HG03571 (cell line): ENCODE measurements around the gene RPL10.

Experiments
- ATAC-seq: cut with Tn5 transposase; IDR thresholded peaks from one replicate; pipeline ENCODE4 v1.9.1; 2021; ENCODE audit not compliant: unreplicated experiment

Gene RPL10

GRCh38 chrX:154397888-154398667 is at the start of gene RPL10:
RPL10 (plus strand) TSS chrX:154398377; CDS start chrX:154398520, 143 bp downstream.
- ATAC-seq, result peak; percentile 72

- no peak for ATAC-seq
Measured at GRCh38 chrX:154348646-154349358, 49.4 kb upstream of the RPL10 start.

- no peak for ATAC-seq
Measured at GRCh38 chrX:154349359-154349935, 48.7 kb upstream of the RPL10 start.

GRCh38 chrX:154349979-154350378 is 48.2 kb upstream of the RPL10 start:
- ATAC-seq, result no peak

- no peak for ATAC-seq
Measured at GRCh38 chrX:154350429-154351182, 47.6 kb upstream of the RPL10 start.

- no peak for ATAC-seq
Measured at GRCh38 chrX:154351183-154352011, 46.8 kb upstream of the RPL10 start.

GRCh38 chrX:154352012-154352401 is 46.2 kb upstream of the RPL10 start:
- ATAC-seq, result no peak

GRCh38 chrX:154352466-154352865 is 45.7 kb upstream of the RPL10 start:
- ATAC-seq, result no peak

- no peak for ATAC-seq
Measured at GRCh38 chrX:154353172-154353843, 44.9 kb upstream of the RPL10 start.

GRCh38 chrX:154354013-154354412 is 44.2 kb upstream of the RPL10 start:
- no peak for ATAC-seq

- no peak for ATAC-seq
Measured at GRCh38 chrX:154354516-154354915, 43.7 kb upstream of the RPL10 start.

GRCh38 chrX:154355094-154355775 is 42.9 kb upstream of the RPL10 start:
- ATAC-seq, result no peak

GRCh38 chrX:154355776-154356140 is 42.4 kb upstream of the RPL10 start:
- no peak for ATAC-seq

- ATAC-seq, result no peak
Measured at GRCh38 chrX:154356596-154356995, 41.6 kb upstream of the RPL10 start.

- no peak for ATAC-seq
Measured at GRCh38 chrX:154357205-154357604, 41.0 kb upstream of the RPL10 start.

GRCh38 chrX:154358011-154358410 is 40.2 kb upstream of the RPL10 start:
- no peak for ATAC-seq

GRCh38 chrX:154358829-154359228 is 39.3 kb upstream of the RPL10 start:
- ATAC-seq, result no peak

GRCh38 chrX:154359362-154360154 is 38.6 kb upstream of the RPL10 start:
- no peak for ATAC-seq
